IMR-90 (cell line): ENCODE measurements around the gene BLOC1S4. TPM values are rescaled to one million over a fixed set of nuclear protein-coding genes. Genes with fewer than 3 reads are reported as not detected.

ENCODE experiments used
- ATAC-seq: fragments of 200-7000 bp; cut with Tn5 transposase; 2 replicates; pipeline ENCODE4 v1.9.1; 2020; ENCODE audit warnings: low read depth, mild to moderate bottlenecking, moderate library complexity
- BruUV-seq: library from RNA; stranded (reverse); fragments of 400-500 nt; replicated peaks from 2 replicates; lab custom pipeline; 2021; lab: Mats Ljungman, UMichigan
- CTCF ChIA-PET: fragments of 300-600 bp; formaldehyde crosslinking; extraction: SDS; loops from one replicate; lab custom pipeline; 2021; ENCODE audit warnings: antibody characterized with exemption; lab: Yijun Ruan, JAX
- POLR2A ChIA-PET: fragments of 300-600 bp; sonication (Branson Sonifier 250); formaldehyde crosslinking; loops from one replicate; lab custom pipeline; 2022; ENCODE audit warnings: antibody characterized with exemption; ENCODE audit not compliant: unreplicated experiment; lab: Charles Lee
- DNase-seq: peaks from one replicate; pipeline ENCODE4 v3.0.0; 2013
- H2AFZ ChIP-seq: replicated peaks from 2 replicates; pipeline ENCODE3; 2013; ENCODE audit warnings: low read length, mild to moderate bottlenecking; ENCODE audit not compliant: poor library complexity
- H2AK5ac ChIP-seq: 2 replicates; pipeline ENCODE4 v1.6.1; 2013; ENCODE audit warnings: low read depth, low read length, inconsistent platforms
- H2AK9ac ChIP-seq: replicated peaks from 2 replicates; pipeline ENCODE3; 2013; ENCODE audit warnings: mild to moderate bottlenecking, low read depth, low read length, moderate library complexity; ENCODE audit not compliant: poor library complexity
- H2BK120ac ChIP-seq: 2 replicates; pipeline ENCODE4 v1.6.1; 2013; ENCODE audit warnings: low read depth, low read length, inconsistent platforms
- H2BK15ac ChIP-seq: 3 replicates; pipeline ENCODE4 v1.6.1; 2013; ENCODE audit warnings: low read depth, low read length, inconsistent platforms
- H2BK20ac ChIP-seq: 2 replicates; pipeline ENCODE4 v1.6.1; 2013; ENCODE audit warnings: low read depth, mild to moderate bottlenecking, inconsistent platforms, low read length, moderate library complexity
- H2BK5ac ChIP-seq: 2 replicates; pipeline ENCODE4 v1.6.1; 2013; ENCODE audit warnings: mild to moderate bottlenecking, low read depth, low read length, inconsistent platforms; ENCODE audit not compliant: poor library complexity, severe bottlenecking
- H3K14ac ChIP-seq: replicated peaks from 2 replicates; pipeline ENCODE4 v1.6.1; 2013; ENCODE audit warnings: low read depth, low read length, inconsistent platforms
- H3K18ac ChIP-seq: 2 replicates; pipeline ENCODE4 v1.6.1; 2013; ENCODE audit warnings: low read depth, low read length, control low read depth
- H3K23ac ChIP-seq: 2 replicates; pipeline ENCODE4 v1.6.1; 2013; ENCODE audit warnings: low read depth, low read length, inconsistent platforms
- H3K27ac ChIP-seq: 2 replicates; pipeline ENCODE4 v1.5.1; 2013; ENCODE audit warnings: mild to moderate bottlenecking, control low read depth, low read length; ENCODE audit not compliant: insufficient read depth
- H3K27me3 ChIP-seq: 2 replicates; pipeline ENCODE4 v1.6.1; 2013; ENCODE audit warnings: low read length; ENCODE audit not compliant: control insufficient read depth, insufficient read depth
- H3K36me3 ChIP-seq: 2 replicates; pipeline ENCODE4 v1.6.1; 2013; ENCODE audit warnings: low read length, mixed read lengths; ENCODE audit not compliant: control insufficient read depth, insufficient read depth
- H3K4ac ChIP-seq: 2 replicates; pipeline ENCODE4 v1.6.1; 2013; ENCODE audit warnings: low read depth, low read length, inconsistent platforms
- H3K4me1 ChIP-seq: 2 replicates; pipeline ENCODE4 v1.6.1; 2013; ENCODE audit warnings: low read length, mixed read lengths; ENCODE audit not compliant: control insufficient read depth, insufficient read depth
- H3K4me2 ChIP-seq: 2 replicates; pipeline ENCODE4 v1.6.1; 2013; ENCODE audit warnings: low read depth, mild to moderate bottlenecking, control low read depth, low read length, moderate library complexity
- H3K4me3 ChIP-seq: 2 replicates; pipeline ENCODE4 v1.5.1; 2013; ENCODE audit warnings: low read depth, mild to moderate bottlenecking, control low read depth, low read length, moderate library complexity; ENCODE audit not compliant: insufficient read depth
- H3K56ac ChIP-seq: 2 replicates; pipeline ENCODE4 v1.6.1; 2013; ENCODE audit warnings: low read length, inconsistent platforms; ENCODE audit not compliant: insufficient read depth; ENCODE audit errors: extremely low read depth
- H3K79me1 ChIP-seq, 2 experiments: 2 replicates each; pipeline ENCODE4 v1.6.1; 2013; ENCODE audit warnings: low read length in 2 of 2, inconsistent platforms in 1 of 2, low read depth in 1 of 2
- H3K9ac ChIP-seq: 2 replicates; pipeline ENCODE4 v1.6.1; 2013; ENCODE audit warnings: low read depth, low read length, control low read depth
- H3K9me1 ChIP-seq: 2 replicates; pipeline ENCODE4 v1.6.1; 2013; ENCODE audit warnings: low read length, inconsistent platforms; ENCODE audit not compliant: insufficient read depth
- H3K9me3 ChIP-seq: 2 replicates; pipeline ENCODE4 v1.6.1; 2013; ENCODE audit warnings: low read length; ENCODE audit not compliant: control insufficient read depth, insufficient read depth
- H4K20me1 ChIP-seq: 2 replicates; pipeline ENCODE4 v1.6.1; 2013; ENCODE audit warnings: low read length, inconsistent platforms; ENCODE audit not compliant: insufficient read depth
- H4K5ac ChIP-seq: 2 replicates; pipeline ENCODE4 v1.6.1; 2013; ENCODE audit warnings: mild to moderate bottlenecking, low read depth, low read length, control low read depth
- H4K8ac ChIP-seq, 2 experiments: 2 replicates each; pipeline ENCODE4 v1.6.1; 2013; ENCODE audit warnings: low read depth in 2 of 2, low read length in 2 of 2, control low read depth in 1 of 2, inconsistent platforms in 1 of 2
- H4K91ac ChIP-seq: 2 replicates; pipeline ENCODE4 v1.6.1; 2013; ENCODE audit warnings: low read depth, low read length, inconsistent platforms; ENCODE audit not compliant: insufficient read depth
- ELK1 ChIP-seq: fragments of 150-350 bp; IDR thresholded peaks from 2 replicates; pipeline ENCODE4 v1.6.1; 2016; ENCODE audit warnings: low read depth, mild to moderate bottlenecking, low read length, moderate library complexity, borderline replicate concordance
- WGBS, 2 experiments: methylation state at CpG; one replicate each; pipeline versions ENCODE4 v1.1.5 to v1.1.7; 2013; ENCODE audit warnings: missing lambda C conversion rate in 2 of 2; ENCODE audit not compliant: insufficient read length in 1 of 2; ENCODE audit errors: extremely low coverage in 2 of 2; 5-methylcytosine and 5-hydroxymethylcytosine counted together
- dilution Hi-C: fragments of 300-500 bp; cut with HindIII; formaldehyde crosslinking; loops from one replicate; pipeline ENCODE4 v1.14.3; 2018; ENCODE audit warnings: low sequenced_read_pairs; ENCODE audit not compliant: unreplicated experiment
- in situ Hi-C: fragments of 300-500 bp; cut with MboI; formaldehyde crosslinking; loops from 3 replicates; pipeline ENCODE4 v1.14.3; 2019; ENCODE audit warnings: low sequenced_read_pairs, inconsistent platforms, mixed read lengths
- intact Hi-C: fragments of 100-400 bp; cut with micrococcal nuclease; formaldehyde crosslinking; loops from 2 replicates; pipeline ENCODE4 v1.10.0; 2022
- polyA plus RNA-seq, 3 experiments: library from polyadenylated mRNA; depleted of rRNA; stranded (reverse); fragments of >200 nt; gene quantifications; 2 replicates each; pipeline ENCODE4 v1.2.3, GENCODE V29; 2012; ENCODE audit warnings: low replicate concordance in 1 of 3
- total RNA-seq: library from RNA; depleted of rRNA; stranded (reverse); fragments of >200 nt; gene quantifications from 2 replicates; pipeline ENCODE4 v1.2.3, GENCODE V29; 2012

Gene BLOC1S4
- total and polyA plus RNA-seq, 2 of the 4 experiments (the other 2 are of a cell fraction) = 8.8 to 22.1 TPM

DNA sequence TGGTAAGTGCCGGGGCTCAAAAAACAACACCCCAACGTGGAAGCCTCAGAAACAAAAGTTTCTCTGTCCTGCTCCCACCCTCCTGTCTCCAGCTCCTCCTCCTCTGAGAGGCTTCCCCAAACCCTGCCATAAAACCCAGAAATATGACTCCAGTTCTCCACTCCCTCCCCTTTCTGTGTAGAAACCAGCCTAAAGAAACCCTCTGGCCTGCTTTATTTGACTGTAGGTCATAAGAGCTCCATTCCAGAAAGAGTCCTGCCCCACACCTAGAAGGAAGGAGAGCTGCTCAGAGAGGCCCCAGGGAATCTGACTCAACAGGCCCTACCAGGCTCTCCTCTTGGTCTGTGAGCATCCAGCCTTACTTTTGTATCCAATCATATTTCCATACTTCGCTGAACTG is 23.2 kb upstream of the BLOC1S4 start:
- peak overlapping the region; percentile 18; the same call in 1 of the 2 replicates for H3K27ac ChIP-seq

More for the DNA sequence above, 23.2 kb upstream of the BLOC1S4 start:
- Histone ChIP-seq H2BK20ac (no peak overlapping the region), H4K20me1 (no peaks in the 10 kb centered on the region; the same call in 1 of the 2 replicates), H4K91ac (no peak overlapping the region), H2AK5ac (no peak overlapping the region), H3K4me1 (peaks cover 34% of the 10 kb centered on the region), H3K27me3 (no peaks in the 10 kb centered on the region), H3K56ac (no peak overlapping the region), H3K9ac (no peak overlapping the region), H3K14ac (no peak overlapping the region), H3K36me3 (no peaks in the 10 kb centered on the region), H2AK9ac (no peak overlapping the region), H3K18ac (no peak overlapping the region; the same call in 1 of the 2 replicates), H3K23ac (no peak overlapping the region), H3K9me3 (no peaks in the 10 kb centered on the region), H2BK5ac (no peak overlapping the region), H3K79me1 (peaks cover 0 to 21% of the 10 kb centered on the region in 2 experiments; a peak in 2 of 4 replicates), H3K4me3 (no peak overlapping the region), H3K9me1 (peaks cover 16% of the 10 kb centered on the region; the same call in 1 of the 2 replicates), H4K5ac (peak overlapping the region; percentile 23; the same call in 1 of the 2 replicates), H2BK15ac (no peak overlapping the region), H4K8ac (no peak overlapping the region), H2BK120ac (no peak overlapping the region), H3K4me2 (no peak overlapping the region), H3K4ac (0 out of 2 replicates have a peak overlapping the region, but pooled peaks have one; percentile 22), H2AFZ (no peak overlapping the region)
- dilution Hi-C loops = no loop called here
- no CpG with 5 or more reads among the region's 3 CpGs for WGBS, 2 experiments
- ChIA-PET CTCF (no interaction called here), POLR2A (no interaction called here)
- BruUV-seq = no TSS peak
- peak; percentile 36 for ATAC-seq
- peak; percentile 42 for DNase-seq
- in situ Hi-C loops = no loop called here
- no peak for TF ChIP-seq ELK1
- intact Hi-C loops = loop anchor here (2.0 kb wide), 1 partner anchor 16 kb away; the partner anchor contains the start of gene MRFAP1L1
